Erythroblast (primary cell): ENCODE results near the gene CAMK1D.

Experiments
- GATA1 ChIP-seq: IDR thresholded peaks from 2 replicates; pipeline ENCODE4 v1.6.1; 2011; ENCODE audit warnings: low read depth, mild to moderate bottlenecking, control low read depth, low read length, moderate library complexity
- POLR2A ChIP-seq: IDR thresholded peaks from 2 replicates; pipeline ENCODE4 v1.6.1; 2011; ENCODE audit warnings: mild to moderate bottlenecking, low read length

GRCh38 chr10:12784646-12785045 is 435.3 kb downstream of the CAMK1D start:
- no peak for TF ChIP-seq POLR2A
- TF ChIP-seq GATA1: no peak
